Small intestine (tissue), 7 donors: ENCODE data around the gene KCNJ1. TPM values are rescaled to one million over a fixed set of nuclear protein-coding genes. Genes with fewer than 3 reads are reported as not detected.

Source experiments
- DNase-seq, 2 donors: peaks; one replicate each; pipeline versions ENCODE4 v3.0.0 to v3.0.0-alpha.2; 2013
- FAIRE-seq: peaks from 2 replicates; lab custom pipeline; 2012; peaks lifted over from hg19 to GRCh38; lab: Jason Lieb, UNC
- H3K27ac ChIP-seq, 3 donors: one replicate each; pipeline ENCODE4 v1.5.1; 2013; ENCODE audit warnings: low read length in 2 of 3, mild to moderate bottlenecking in 2 of 3, control low read depth in 1 of 3, inconsistent platforms in 1 of 3, low read depth in 1 of 3, moderate library complexity in 1 of 3
- H3K27me3 ChIP-seq, 3 donors: one replicate each; pipeline ENCODE4 v1.6.1; 2013; ENCODE audit warnings: low read length in 3 of 3, inconsistent platforms in 1 of 3; ENCODE audit not compliant: control insufficient read depth in 3 of 3, insufficient read depth in 3 of 3
- H3K36me3 ChIP-seq, 3 donors: one replicate each; pipeline ENCODE4 v1.6.1; 2013; ENCODE audit warnings: low read length in 3 of 3, inconsistent platforms in 1 of 3, low read depth in 1 of 3, mild to moderate bottlenecking in 1 of 3, moderate library complexity in 1 of 3; ENCODE audit not compliant: control insufficient read depth in 3 of 3, insufficient read depth in 2 of 3
- H3K4me1 ChIP-seq, 3 donors: one replicate each; pipeline ENCODE4 v1.6.1; 2013; ENCODE audit warnings: low read length in 2 of 3, inconsistent platforms in 1 of 3, low read depth in 1 of 3, mild to moderate bottlenecking in 1 of 3, moderate library complexity in 1 of 3; ENCODE audit not compliant: control insufficient read depth in 3 of 3, insufficient read depth in 2 of 3
- H3K4me3 ChIP-seq, 3 donors: one replicate each; pipeline ENCODE4 v1.5.1; 2013; ENCODE audit warnings: low read length in 3 of 3, control low read depth in 1 of 3, inconsistent platforms in 1 of 3, low read depth in 1 of 3, mild to moderate bottlenecking in 1 of 3, moderate library complexity in 1 of 3
- H3K9me3 ChIP-seq, 2 donors: one replicate each; pipeline ENCODE4 v1.6.1; 2013; ENCODE audit warnings: low read depth in 1 of 2, low read length in 1 of 2; ENCODE audit not compliant: control insufficient read depth in 2 of 2, insufficient read depth in 1 of 2
- WGBS, 3 donors: extraction: QIAGEN DNeasy Blood & Tissue Kit; methylation state at CpG; one replicate each; pipeline ENCODE4 v1.1.7; 2013; 5-methylcytosine and 5-hydroxymethylcytosine counted together
- polyA plus RNA-seq, 4 donors: library from polyadenylated mRNA; stranded (reverse) in 3 of 4; unstranded in 1 of 4; fragments of 200-250 nt in 3 of 4; fragments of 120-200 nt in 1 of 4; gene quantifications; one replicate each; pipeline versions ENCODE4 v1.2.1 to v1.2.3, GENCODE V29; 2013
- donor health status: healthy with polysubstance abuse.
- donor health status: control.
- donor health status: control.
- donor health status: Bipolar disorder and iron deficiency.
- donor health status: healthy.

The KCNJ1 gene
- polyA plus RNA-seq, 4 donors, result 0.06 TPM; not detected in 3

GRCh38 chr11:128882451-128882850 is 15.4 kb upstream of the KCNJ1 start:
- H3K27me3 ChIP-seq, result peaks cover 0 to 10% (median 0%) of the 10 kb centered on the region in 3 donors
- 72 to 81% (median 76%) methylated on average over 5 of the region's 5 CpGs for WGBS, 3 donors
- no peak overlapping the region for H3K4me3 ChIP-seq
- no peaks in the 10 kb centered on the region for H3K9me3 ChIP-seq
- DNase-seq (no peak), FAIRE-seq (no peak)
- no peak overlapping the region for H3K27ac ChIP-seq
- H3K36me3 ChIP-seq, result no peaks in the 10 kb centered on the region
- H3K4me1 ChIP-seq, result no peaks in the 10 kb centered on the region

DNA sequence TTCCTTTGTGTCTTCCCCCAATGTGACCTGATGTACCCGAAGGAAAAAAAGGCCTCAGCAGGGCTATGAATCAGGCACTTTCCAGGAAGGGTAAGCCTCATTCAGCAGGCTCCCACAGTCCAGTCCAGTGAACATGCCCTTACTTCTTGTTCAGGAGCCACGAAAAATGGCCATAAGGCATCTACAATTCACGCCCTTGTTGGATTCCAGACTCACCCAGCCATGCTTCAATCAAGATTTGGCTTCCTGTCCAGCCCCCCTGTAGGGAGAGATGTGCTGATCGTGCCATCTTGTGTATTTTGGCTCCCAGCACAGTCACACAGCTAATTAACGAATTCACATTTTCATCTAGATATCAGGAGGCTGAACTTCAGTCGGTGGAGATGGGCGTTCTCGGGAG is 14.1 kb upstream of the KCNJ1 start:
- Histone ChIP-seq H3K4me3 (no peak overlapping the region), H3K36me3 (no peaks in the 10 kb centered on the region), H3K9me3 (no peaks in the 10 kb centered on the region), H3K27ac (no peak overlapping the region), H3K4me1 (no peaks in the 10 kb centered on the region), H3K27me3 (peaks cover 0 to 10% (median 3%) of the 10 kb centered on the region in 3 donors)
- 56 to 79% (median 57%) methylated on average over 8 of the region's 8 CpGs for WGBS, 3 donors
- FAIRE-seq (no peak), DNase-seq (no peak)

- Histone ChIP-seq H3K9me3 (no peaks in the 10 kb centered on the region), H3K36me3 (no peaks in the 10 kb centered on the region), H3K27ac (no peak overlapping the region), H3K4me1 (no peaks in the 10 kb centered on the region), H3K27me3 (peaks cover 0 to 8% (median 3%) of the 10 kb centered on the region in 3 donors), H3K4me3 (no peak overlapping the region)
- WGBS, 3 donors, result 81 to 87% (median 82%) methylated on average over 12 of the region's 12 CpGs
- DNase-seq (no peak), FAIRE-seq (no peak)
Observed at GRCh38 chr11:128879817-128880216, 12.7 kb upstream of the KCNJ1 start.

- no peaks in the 10 kb centered on the region for H3K4me1 ChIP-seq
- H3K27me3 ChIP-seq, result peaks cover 0 to 8% (median 3%) of the 10 kb centered on the region in 3 donors
- H3K9me3 ChIP-seq, result no peaks in the 10 kb centered on the region
- H3K4me3 ChIP-seq, result no peak overlapping the region
- DNase-seq (no peak), FAIRE-seq (no peak)
- WGBS, 3 donors, result 86 to 88% (median 88%) methylated on average over 2 of the region's 2 CpGs
- no peak overlapping the region for H3K27ac ChIP-seq
- H3K36me3 ChIP-seq, result no peaks in the 10 kb centered on the region
Observed at GRCh38 chr11:128878455-128878854, 11.4 kb upstream of the KCNJ1 start.

- H3K27ac ChIP-seq, result no peak overlapping the region
- H3K4me1 ChIP-seq, result no peaks in the 10 kb centered on the region
- FAIRE-seq, result no peak
- H3K36me3 ChIP-seq, result no peaks in the 10 kb centered on the region
- no peaks in the 10 kb centered on the region for H3K9me3 ChIP-seq
- no peak overlapping the region for H3K4me3 ChIP-seq
- H3K27me3 ChIP-seq, result peaks cover 0 to 8% (median 3%) of the 10 kb centered on the region in 3 donors
- DNase-seq, result no peak
- WGBS, 3 donors, result 66 to 76% (median 74%) methylated on average over 5 of the region's 5 CpGs
Observed at GRCh38 chr11:128877726-128878125, 10.6 kb upstream of the KCNJ1 start.

GRCh38 chr11:128876133-128876650 is 9.1 kb upstream of the KCNJ1 start:
- H3K36me3 ChIP-seq, result no peaks in the 10 kb centered on the region
- H3K4me3 ChIP-seq, result no peak overlapping the region
- no peak for FAIRE-seq
- no peak for DNase-seq
- no peaks in the 10 kb centered on the region for H3K9me3 ChIP-seq
- peaks cover 0 to 8% (median 3%) of the 10 kb centered on the region in 3 donors for H3K27me3 ChIP-seq
- 64 to 87% (median 74%) methylated on average over 22 of the region's 22 CpGs for WGBS, 3 donors
- no peak overlapping the region for H3K27ac ChIP-seq
- no peaks in the 10 kb centered on the region for H3K4me1 ChIP-seq

GRCh38 chr11:128874427-128874826 is 7.3 kb upstream of the KCNJ1 start:
- FAIRE-seq, result no peak
- 63 to 79% (median 78%) methylated on average over 3 of the region's 3 CpGs for WGBS, 3 donors

GRCh38 chr11:128872594-128872993 is 5.5 kb upstream of the KCNJ1 start:
- no peak overlapping the region for H3K4me3 ChIP-seq
- DNase-seq, result no peak
- no peaks in the 10 kb centered on the region for H3K36me3 ChIP-seq
- peaks cover 0 to 8% (median 3%) of the 10 kb centered on the region in 3 donors for H3K27me3 ChIP-seq
- FAIRE-seq, result no peak
- H3K4me1 ChIP-seq, result no peaks in the 10 kb centered on the region
- H3K9me3 ChIP-seq, result no peaks in the 10 kb centered on the region
- 73 to 87% (median 73%) methylated on average over 3 of the region's 3 CpGs for WGBS, 3 donors
- H3K27ac ChIP-seq, result no peak overlapping the region

More at GRCh38 chr11:128874427-128874826, 7.3 kb upstream of the KCNJ1 start:
- H3K27me3 ChIP-seq, result peaks cover 0 to 8% (median 3%) of the 10 kb centered on the region in 3 donors
- no peak overlapping the region for H3K27ac ChIP-seq
- H3K4me1 ChIP-seq, result no peaks in the 10 kb centered on the region
- H3K9me3 ChIP-seq, result no peaks in the 10 kb centered on the region
- H3K36me3 ChIP-seq, result no peaks in the 10 kb centered on the region
- no peak for DNase-seq
- no peak overlapping the region for H3K4me3 ChIP-seq

DNA sequence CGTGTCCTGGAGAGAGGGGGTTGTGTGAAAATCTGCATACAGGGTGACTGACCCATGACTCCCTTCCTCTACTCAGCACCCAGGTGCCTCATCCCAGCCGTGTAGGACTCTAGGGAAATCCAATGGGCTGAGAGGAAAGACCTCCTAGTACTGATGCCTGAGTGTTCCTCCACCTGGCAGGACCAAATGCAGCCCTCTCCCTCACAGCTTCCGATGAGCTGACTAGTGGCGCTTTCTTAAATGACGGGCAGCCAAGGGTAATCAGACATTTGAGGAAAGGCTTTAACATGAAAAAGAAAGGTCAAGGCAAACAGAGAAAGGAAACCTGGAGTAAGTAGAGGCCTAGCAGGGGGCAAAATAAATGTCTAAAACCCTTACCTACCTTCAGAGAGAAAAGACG is 5.0 kb upstream of the KCNJ1 start:
- Histone ChIP-seq H3K4me1 (no peaks in the 10 kb centered on the region), H3K27ac (no peak overlapping the region), H3K9me3 (no peaks in the 10 kb centered on the region), H3K4me3 (no peak overlapping the region), H3K36me3 (no peaks in the 10 kb centered on the region), H3K27me3 (peaks cover 0 to 6% (median 3%) of the 10 kb centered on the region in 3 donors)
- no peak for FAIRE-seq
- WGBS, 3 donors, result 77 to 82% (median 81%) methylated on average over 6 of the region's 6 CpGs
- no peak for DNase-seq
